Endodermal cell (in vitro differentiated cells): ENCODE measurements around the gene ASAP2. TPM values are rescaled to one million over a fixed set of nuclear protein-coding genes. Genes with fewer than 3 reads are reported as not detected.

ENCODE experiments used
- DNase-seq: peaks from one replicate; pipeline ENCODE4 v3.0.0-alpha.2; 2017
- H3K27ac ChIP-seq: 2 replicates; pipeline ENCODE4 v1.5.1; 2013; ENCODE audit warnings: mild to moderate bottlenecking, low read depth, low read length, moderate library complexity
- H3K27me3 ChIP-seq: 2 replicates; pipeline ENCODE4 v1.6.1; 2013; ENCODE audit warnings: mild to moderate bottlenecking, low read length, moderate library complexity; ENCODE audit not compliant: insufficient read depth, control insufficient read depth, poor library complexity, severe bottlenecking
- H3K36me3 ChIP-seq: 2 replicates; pipeline ENCODE4 v1.7.0; 2013; ENCODE audit warnings: mild to moderate bottlenecking, low read length, moderate library complexity; ENCODE audit not compliant: control insufficient read depth, insufficient read depth
- H3K4me1 ChIP-seq: one replicate; pipeline ENCODE4 v1.7.0; 2013; ENCODE audit warnings: low read length; ENCODE audit not compliant: control insufficient read depth, insufficient read depth
- H3K4me3 ChIP-seq: 2 replicates; pipeline ENCODE4 v1.5.1; 2013; ENCODE audit warnings: mild to moderate bottlenecking, low read length, moderate library complexity
- H3K9ac ChIP-seq: 2 replicates; pipeline ENCODE4 v1.6.1; 2013; ENCODE audit warnings: mild to moderate bottlenecking, low read length, moderate library complexity; ENCODE audit not compliant: poor library complexity, severe bottlenecking; ENCODE audit errors: extremely low read depth
- H3K9me3 ChIP-seq: 2 replicates; pipeline ENCODE4 v1.6.1; 2013; ENCODE audit warnings: mild to moderate bottlenecking, low read length, moderate library complexity; ENCODE audit not compliant: control insufficient read depth
- H3K27ac Mint-ChIP-seq: 2 replicates; pipeline ENCODE4 v1.8.0; 2020; ENCODE audit warnings: mixed read lengths
- H3K27me3 Mint-ChIP-seq: 2 replicates; pipeline ENCODE4 v1.8.0; 2021; ENCODE audit warnings: mild to moderate bottlenecking, mixed read lengths; ENCODE audit not compliant: insufficient read depth
- H3K36me3 Mint-ChIP-seq: 2 replicates; pipeline ENCODE4 v1.8.0; 2020; ENCODE audit warnings: low read depth, mixed read lengths
- H3K4me1 Mint-ChIP-seq: 2 replicates; pipeline ENCODE4 v1.8.0; 2020; ENCODE audit warnings: mixed read lengths
- H3K4me3 Mint-ChIP-seq: 2 replicates; pipeline ENCODE4 v1.8.0; 2020; ENCODE audit warnings: mild to moderate bottlenecking, moderate library complexity, mixed read lengths
- H3K9me3 Mint-ChIP-seq: 2 replicates; pipeline ENCODE4 v1.8.0; 2020; ENCODE audit warnings: mild to moderate bottlenecking, mixed read lengths
- CTCF ChIP-seq: fragments of 200-600 bp; sonication (generic); conservative IDR thresholded peaks from 2 replicates; pipeline ENCODE4 v1.5.0; 2021; ENCODE audit warnings: antibody characterized with exemption, mild to moderate bottlenecking
- WGBS, 2 experiments: methylation state at CpG; one replicate each; pipeline versions ENCODE4 v1.1.5 to v1.1.7; 2013; ENCODE audit warnings: missing lambda C conversion rate in 2 of 2, mixed read lengths in 1 of 2; ENCODE audit not compliant: insufficient coverage in 1 of 2, insufficient read length in 1 of 2; 5-methylcytosine and 5-hydroxymethylcytosine counted together
- total RNA-seq, 2 donors: library from RNA; stranded (reverse); fragmentation: NEBNext Ultra II Directional in 1 of 2; extraction: Animal tissue kit (Norgen Biotek cat#: 25700) in 1 of 2; gene quantifications; 2 replicates in 1 of 2; 3 replicates in 1 of 2; pipeline ENCODE4 v1.2.1, GENCODE V29; 2021

Gene ASAP2
- total RNA-seq, 2 donors from 2014 or later = 11.8 to 20.4 TPM

GRCh38 chr2:9286554-9287399 is 80.2 kb downstream of the ASAP2 start:
- no peak overlapping the region for H3K27ac ChIP-seq
- H3K4me1 Mint-ChIP-seq = peaks cover 15% of the 10 kb centered on the region
- peaks cover 5% of the 10 kb centered on the region for H3K27me3 Mint-ChIP-seq
- no peak overlapping the region for H3K9ac ChIP-seq
- no peaks in the 10 kb centered on the region for H3K4me1 ChIP-seq
- no peaks in the 10 kb centered on the region for H3K36me3 ChIP-seq
- no peaks in the 10 kb centered on the region for H3K27me3 ChIP-seq
- WGBS, 2 experiments = 92 to 98% methylated on average over 10 to 12 of the region's 12 CpGs
- no peak overlapping the region for H3K4me3 Mint-ChIP-seq
- no peak overlapping the region for H3K27ac Mint-ChIP-seq
- TF ChIP-seq CTCF = no peak
- no peaks in the 10 kb centered on the region for H3K36me3 Mint-ChIP-seq
- no peak overlapping the region for H3K4me3 ChIP-seq
- no peaks in the 10 kb centered on the region for H3K9me3 Mint-ChIP-seq
- DNase-seq = no peak
- no peaks in the 10 kb centered on the region for H3K9me3 ChIP-seq

GRCh38 chr2:9287400-9288045 is 80.9 kb downstream of the ASAP2 start:
- Mint-ChIP-seq H3K36me3 (no peaks in the 10 kb centered on the region), H3K4me1 (peaks cover 14% of the 10 kb centered on the region), H3K27me3 (peaks cover 5% of the 10 kb centered on the region), H3K9me3 (no peaks in the 10 kb centered on the region), H3K4me3 (no peak overlapping the region), H3K27ac (no peak overlapping the region)
- H3K27ac ChIP-seq = no peak overlapping the region
- peak; percentile 31 for TF ChIP-seq CTCF
- H3K4me1 ChIP-seq = no peaks in the 10 kb centered on the region
- 95 to 97% methylated on average over 14 to 15 of the region's 15 CpGs for WGBS, 2 experiments
- no peaks in the 10 kb centered on the region for H3K27me3 ChIP-seq
- DNase-seq = no peak
- H3K9ac ChIP-seq = no peak overlapping the region
- no peak overlapping the region for H3K4me3 ChIP-seq
- H3K36me3 ChIP-seq = no peaks in the 10 kb centered on the region
- H3K9me3 ChIP-seq = no peaks in the 10 kb centered on the region

GRCh38 chr2:9288233-9288632 is 81.6 kb downstream of the ASAP2 start:
- Mint-ChIP-seq H3K4me1 (peaks cover 14% of the 10 kb centered on the region), H3K4me3 (no peak overlapping the region), H3K27ac (no peak overlapping the region), H3K36me3 (no peaks in the 10 kb centered on the region), H3K27me3 (peaks cover 5% of the 10 kb centered on the region), H3K9me3 (no peaks in the 10 kb centered on the region)
- Histone ChIP-seq H3K27me3 (no peaks in the 10 kb centered on the region), H3K4me1 (no peaks in the 10 kb centered on the region), H3K36me3 (no peaks in the 10 kb centered on the region), H3K9ac (no peak overlapping the region), H3K4me3 (no peak overlapping the region), H3K27ac (no peak overlapping the region), H3K9me3 (no peaks in the 10 kb centered on the region)
- TF ChIP-seq CTCF = no peak
- 94 to 100% methylated on average over 3 to 7 of the region's 7 CpGs for WGBS, 2 experiments
- no peak for DNase-seq
